Muscle layer of duodenum (tissue), 2 donors: ENCODE data around the gene NME3.

ENCODE experiments used
- H3K27ac ChIP-seq: one replicate; pipeline ENCODE4 v1.7.0; 2013; ENCODE audit warnings: mild to moderate bottlenecking, low read length
- H3K27me3 ChIP-seq: one replicate; pipeline ENCODE4 v1.7.0; 2013; ENCODE audit warnings: low read depth, mild to moderate bottlenecking, control low read depth, low read length
- H3K36me3 ChIP-seq, 2 donors: one replicate each; pipeline ENCODE4 v1.7.0; 2013; ENCODE audit warnings: low read length in 2 of 2, control low read depth in 1 of 2, mild to moderate bottlenecking in 1 of 2; ENCODE audit not compliant: insufficient read depth in 2 of 2, control insufficient read depth in 1 of 2
- H3K4me1 ChIP-seq, 2 donors: one replicate each; pipeline ENCODE4 v1.7.0; 2013; ENCODE audit warnings: low read length in 2 of 2, mild to moderate bottlenecking in 2 of 2, control low read depth in 1 of 2, moderate library complexity in 1 of 2; ENCODE audit not compliant: insufficient read depth in 2 of 2, control insufficient read depth in 1 of 2
- H3K4me3 ChIP-seq, 2 donors: one replicate each; pipeline ENCODE4 v1.7.0; 2013; ENCODE audit warnings: low read length in 2 of 2, low read depth in 1 of 2, mild to moderate bottlenecking in 1 of 2
- H3K9me3 ChIP-seq, 2 donors: one replicate each; pipeline ENCODE4 v1.7.0; 2013; ENCODE audit warnings: low read length in 2 of 2, control low read depth in 1 of 2, mild to moderate bottlenecking in 1 of 2; ENCODE audit not compliant: control insufficient read depth in 1 of 2
- donor health status: healthy.

The NME3 gene

DNA sequence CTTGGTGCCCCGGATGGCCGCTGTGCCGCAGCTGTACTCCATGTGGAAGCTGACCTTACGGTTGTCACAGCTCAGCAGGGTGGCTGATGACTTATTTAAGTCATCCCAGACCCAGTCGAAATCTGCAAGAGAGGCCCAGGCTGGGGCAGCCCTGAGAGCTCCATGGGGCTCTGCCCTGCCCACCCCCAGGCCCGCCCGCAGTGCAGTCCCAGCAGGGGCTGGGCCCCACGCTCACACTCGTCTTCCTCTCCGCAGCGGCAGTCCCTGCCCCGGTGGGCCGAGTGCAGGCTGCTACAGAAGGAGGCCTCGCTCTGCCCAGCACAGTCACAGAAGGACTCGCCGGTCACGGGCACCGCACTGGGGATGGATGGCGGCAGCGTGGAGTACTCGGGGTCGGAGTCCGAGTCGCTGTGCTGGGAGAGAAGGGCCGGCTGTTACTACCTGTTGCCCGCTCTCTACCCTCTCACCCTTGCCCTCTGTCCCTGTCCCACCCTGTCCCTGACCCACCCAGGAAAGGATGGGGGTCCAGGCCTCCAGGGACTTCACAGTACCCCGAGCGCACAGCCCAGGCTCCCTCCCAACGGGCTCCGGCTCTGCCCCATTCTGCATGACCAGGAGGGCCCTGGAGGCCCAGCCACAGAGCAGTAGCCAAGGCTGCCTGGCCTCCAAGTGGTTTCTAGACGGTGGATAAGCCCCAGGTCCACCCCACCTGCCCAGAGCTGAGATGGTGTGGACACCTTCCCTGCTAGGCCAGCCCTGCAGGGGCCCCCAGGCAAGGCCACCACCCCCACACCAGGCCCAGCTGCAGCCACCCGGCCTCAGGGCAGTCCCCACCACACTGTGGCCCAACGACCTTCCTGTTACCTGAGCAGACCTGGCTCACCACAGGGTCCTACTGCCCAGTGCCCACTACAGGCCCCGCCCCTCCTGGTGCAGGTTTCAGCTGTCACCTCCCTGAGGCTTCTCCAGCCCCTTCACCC, 7.1 kb upstream of the NME3 start:
- no peaks in the 10 kb centered on the region for H3K27me3 ChIP-seq
- H3K36me3 ChIP-seq = peaks cover 0 to 39% of the 10 kb centered on the region in 2 donors
- H3K4me3 ChIP-seq = no peak overlapping the region
- H3K27ac ChIP-seq = no peak overlapping the region
- H3K9me3 ChIP-seq = no peaks in the 10 kb centered on the region
- H3K4me1 ChIP-seq = peaks cover 8 to 42% of the 10 kb centered on the region in 2 donors

GRCh38 chr16:1777375-1778199, 6.2 kb upstream of the NME3 start:
- H3K4me3 ChIP-seq = no peak overlapping the region
- no peaks in the 10 kb centered on the region for H3K27me3 ChIP-seq
- H3K9me3 ChIP-seq = no peaks in the 10 kb centered on the region
- H3K4me1 ChIP-seq = peaks cover 8 to 40% of the 10 kb centered on the region in 2 donors
- H3K27ac ChIP-seq = no peak overlapping the region
- H3K36me3 ChIP-seq = peaks cover 0 to 39% of the 10 kb centered on the region in 2 donors

GRCh38 chr16:1776991-1777374, 5.6 kb upstream of the NME3 start:
- Histone ChIP-seq H3K36me3 (peaks cover 0 to 39% of the 10 kb centered on the region in 2 donors), H3K4me3 (no peak overlapping the region), H3K4me1 (peaks cover 8 to 46% of the 10 kb centered on the region in 2 donors), H3K27ac (no peak overlapping the region), H3K27me3 (no peaks in the 10 kb centered on the region), H3K9me3 (no peaks in the 10 kb centered on the region)

GRCh38 chr16:1776672-1776955, 5.3 kb upstream of the NME3 start:
- peaks cover 8 to 45% of the 10 kb centered on the region in 2 donors for H3K4me1 ChIP-seq
- H3K36me3 ChIP-seq = peaks cover 0 to 39% of the 10 kb centered on the region in 2 donors

GRCh38 chr16:1775846-1776671, 4.7 kb upstream of the NME3 start:
- Histone ChIP-seq H3K9me3 (no peaks in the 10 kb centered on the region), H3K4me3 (no peak overlapping the region), H3K4me1 (peaks cover 3 to 40% of the 10 kb centered on the region in 2 donors), H3K27ac (no peak overlapping the region), H3K27me3 (no peaks in the 10 kb centered on the region), H3K36me3 (peaks cover 0 to 39% of the 10 kb centered on the region in 2 donors)

More at GRCh38 chr16:1776672-1776955, 5.3 kb upstream of the NME3 start:
- H3K27ac ChIP-seq = no peak overlapping the region
- H3K9me3 ChIP-seq = no peaks in the 10 kb centered on the region
- H3K4me3 ChIP-seq = no peak overlapping the region
- no peaks in the 10 kb centered on the region for H3K27me3 ChIP-seq

DNA sequence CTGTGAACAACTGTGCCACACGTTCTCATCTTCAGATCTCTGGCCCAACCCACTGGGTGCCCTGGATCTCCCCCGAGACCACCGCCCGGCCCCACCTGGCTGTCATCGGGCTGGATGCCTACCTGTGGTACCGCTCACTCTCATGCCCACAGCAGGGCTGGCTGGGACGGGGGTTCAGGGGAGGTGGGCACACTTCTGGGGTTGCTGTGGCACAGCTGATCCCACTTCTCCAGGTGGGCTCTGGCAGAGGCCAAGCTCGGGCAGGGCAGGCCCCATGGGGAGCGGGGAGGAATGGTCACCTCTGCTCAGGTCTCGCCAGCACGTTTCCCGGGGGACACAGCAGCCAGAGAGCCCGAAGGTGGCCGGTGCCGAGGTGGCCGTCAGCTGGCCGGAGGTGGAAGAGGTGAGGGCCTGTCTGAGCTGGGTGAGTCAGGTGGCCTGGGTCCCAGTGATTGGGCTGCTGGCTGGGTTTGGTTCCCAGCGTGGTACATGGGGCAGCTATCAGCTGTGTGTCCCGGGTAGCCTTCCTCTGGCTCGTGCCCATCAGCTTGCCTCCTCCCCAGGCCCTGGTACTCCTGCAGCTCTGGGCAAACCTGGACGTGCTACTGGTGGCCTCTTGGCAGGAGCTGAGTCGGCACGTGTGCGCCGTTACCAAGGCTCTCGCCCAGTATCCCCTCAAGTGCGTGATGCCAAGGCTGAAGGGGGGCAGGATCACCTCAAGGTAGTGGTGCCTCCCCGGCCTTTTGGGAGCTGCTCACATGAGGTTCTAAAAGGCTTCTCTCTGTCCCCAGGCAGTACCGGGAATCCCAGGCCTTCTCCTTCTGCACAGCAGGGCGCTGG, 3.9 kb upstream of the NME3 start:
- Histone ChIP-seq H3K27me3 (no peaks in the 10 kb centered on the region), H3K36me3 (peaks cover 0 to 38% of the 10 kb centered on the region in 2 donors), H3K4me3 (no peak overlapping the region), H3K27ac (no peak overlapping the region), H3K4me1 (peaks cover 2 to 40% of the 10 kb centered on the region in 2 donors), H3K9me3 (no peaks in the 10 kb centered on the region)

GRCh38 chr16:1774448-1774780, 3.1 kb upstream of the NME3 start:
- H3K9me3 ChIP-seq = no peaks in the 10 kb centered on the region
- H3K36me3 ChIP-seq = peaks cover 0 to 36% of the 10 kb centered on the region in 2 donors
- H3K27me3 ChIP-seq = no peaks in the 10 kb centered on the region
- peaks cover 2 to 45% of the 10 kb centered on the region in 2 donors for H3K4me1 ChIP-seq
- H3K4me3 ChIP-seq = peak overlapping the region in 1 of 2 donors; percentile 99
- H3K27ac ChIP-seq = no peak overlapping the region

DNA sequence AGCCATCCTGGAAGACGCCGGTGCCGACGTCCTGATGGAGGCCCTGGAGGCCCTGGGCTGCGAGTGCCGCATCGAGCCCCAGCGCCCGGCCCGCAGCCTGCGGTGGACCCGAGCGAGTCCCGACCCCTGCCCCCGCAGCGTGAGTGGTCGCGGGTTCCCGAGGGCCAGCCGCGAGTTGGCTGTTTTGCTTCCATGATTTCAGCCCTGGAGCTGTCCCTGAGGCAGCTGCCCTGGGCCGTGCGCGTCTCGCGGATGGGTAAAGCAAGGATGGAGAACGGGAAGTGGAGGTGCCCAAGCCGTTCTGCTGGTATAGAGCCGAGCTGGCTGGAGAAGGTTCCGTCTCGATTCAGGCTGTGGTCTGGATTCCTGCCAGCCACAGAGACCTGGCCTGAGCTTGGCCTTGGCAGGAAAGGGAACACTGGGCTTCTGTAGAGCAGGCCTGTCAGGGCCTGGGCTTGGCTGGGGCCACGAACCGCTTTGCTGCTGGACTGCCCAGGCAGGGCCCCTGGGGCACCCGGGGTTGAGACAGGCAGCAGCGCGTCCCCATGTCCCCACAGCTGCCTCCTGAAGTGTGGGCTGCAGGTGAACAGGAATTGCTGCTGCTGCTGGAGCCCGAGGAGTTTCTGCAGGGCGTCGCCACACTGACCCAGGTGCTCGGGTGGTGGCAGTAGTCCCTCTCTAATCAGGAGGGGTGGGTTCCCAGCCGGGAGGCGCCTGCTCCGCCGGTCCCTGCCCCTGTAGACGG, 2.5 kb upstream of the NME3 start:
- Histone ChIP-seq H3K27me3 (no peaks in the 10 kb centered on the region), H3K36me3 (peaks cover 0 to 39% of the 10 kb centered on the region in 2 donors), H3K4me1 (peaks cover 2 to 46% of the 10 kb centered on the region in 2 donors), H3K27ac (no peak overlapping the region), H3K9me3 (no peaks in the 10 kb centered on the region), H3K4me3 (peak overlapping the region; percentile 74 to 99)

DNA sequence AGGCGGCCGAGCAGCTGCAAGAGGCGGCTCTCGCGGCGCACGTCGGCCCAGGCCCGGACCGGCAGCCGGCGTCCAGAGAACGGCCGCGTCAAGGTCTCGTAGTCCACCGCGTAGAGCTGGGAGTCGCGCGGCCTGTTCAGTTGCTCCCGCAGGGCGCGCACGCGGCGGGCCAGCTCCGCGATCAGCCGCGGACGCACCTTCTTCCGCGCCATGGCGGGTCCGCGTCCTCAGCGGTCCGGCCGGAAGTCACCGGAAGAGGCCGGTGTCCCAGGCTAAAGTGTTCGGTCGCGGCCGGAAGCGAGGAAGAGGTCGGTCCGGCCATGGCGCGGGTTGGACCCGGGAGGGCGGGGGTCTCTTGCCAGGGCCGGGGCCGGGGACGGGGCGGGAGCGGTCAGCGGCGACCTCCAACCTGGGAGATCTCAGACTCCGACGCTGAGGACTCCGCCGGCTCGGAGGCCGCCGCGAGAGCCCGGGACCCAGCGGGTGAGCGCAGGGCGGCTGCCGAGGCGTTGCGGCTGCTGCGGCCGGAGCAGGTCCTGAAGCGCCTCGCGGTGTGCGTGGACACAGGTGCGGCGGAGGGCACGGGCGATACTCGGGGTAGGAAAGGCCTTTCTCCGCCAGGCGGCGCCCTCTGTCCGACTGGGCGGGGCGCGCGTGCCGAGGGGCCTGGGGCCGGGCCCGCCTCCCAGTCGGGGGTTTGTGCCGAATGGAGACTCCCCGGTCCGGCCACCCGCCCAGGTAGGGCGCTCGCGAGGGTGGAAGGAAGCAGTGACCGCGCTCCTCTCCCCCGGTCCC, 1.8 kb upstream of the NME3 start, which contains the start of gene MRPS34:
MRPS34 (minus strand) TSS at position 227 of the 795 bp plus-strand sequence; CDS start at position 212, 15 bp downstream.
- peaks cover 0 to 46% of the 10 kb centered on the region in 2 donors for H3K36me3 ChIP-seq
- peak within 1 kb of the TSS; percentile 23 for H3K27ac ChIP-seq
- H3K4me1 ChIP-seq = peaks cover 2 to 46% of the 10 kb centered on the region in 2 donors
- H3K9me3 ChIP-seq = no peaks in the 10 kb centered on the region
- no peaks in the 10 kb centered on the region for H3K27me3 ChIP-seq
- peak within 1 kb of the TSS; percentile 74 to 99 for H3K4me3 ChIP-seq
